ENCODE results near the gene IKBKE. TPM values are rescaled to one million over a fixed set of nuclear protein-coding genes. Genes with fewer than 3 reads are reported as not detected.

IKBKE gene
- total RNA-seq, 4 donors from 2014 or later: 4.7 to 10.5 (median 9.4) TPM

DNA sequence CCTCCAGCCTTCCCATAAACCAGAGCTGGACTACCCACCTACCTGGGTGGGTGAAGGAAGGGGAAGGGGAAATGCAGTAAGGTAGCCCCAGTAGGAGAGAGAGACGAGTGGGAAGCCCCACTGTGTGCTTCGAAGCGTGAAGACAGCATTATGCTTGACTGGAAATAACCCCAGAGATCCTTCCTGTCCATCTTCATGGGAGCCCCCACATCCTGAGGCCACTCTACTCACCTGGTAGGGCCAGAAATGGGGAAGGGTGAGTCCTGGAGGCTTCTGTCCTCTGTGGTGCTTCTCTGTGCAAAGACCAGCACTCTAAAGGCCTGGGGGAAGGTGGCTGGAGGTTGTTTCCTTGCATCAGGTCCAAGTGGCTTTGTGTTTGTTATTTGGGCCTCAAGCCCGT lies 27.1 kb downstream of the IKBKE start:
- H3K4me1 ChIP-seq: peaks cover 20 to 35% of the 10 kb centered on the region in 2 donors
- no peak overlapping the region for H3K4me3 ChIP-seq (replicated peaks in 1 of 3)
- no peak for DNase-seq
- TF ChIP-seq, protein P1, sequence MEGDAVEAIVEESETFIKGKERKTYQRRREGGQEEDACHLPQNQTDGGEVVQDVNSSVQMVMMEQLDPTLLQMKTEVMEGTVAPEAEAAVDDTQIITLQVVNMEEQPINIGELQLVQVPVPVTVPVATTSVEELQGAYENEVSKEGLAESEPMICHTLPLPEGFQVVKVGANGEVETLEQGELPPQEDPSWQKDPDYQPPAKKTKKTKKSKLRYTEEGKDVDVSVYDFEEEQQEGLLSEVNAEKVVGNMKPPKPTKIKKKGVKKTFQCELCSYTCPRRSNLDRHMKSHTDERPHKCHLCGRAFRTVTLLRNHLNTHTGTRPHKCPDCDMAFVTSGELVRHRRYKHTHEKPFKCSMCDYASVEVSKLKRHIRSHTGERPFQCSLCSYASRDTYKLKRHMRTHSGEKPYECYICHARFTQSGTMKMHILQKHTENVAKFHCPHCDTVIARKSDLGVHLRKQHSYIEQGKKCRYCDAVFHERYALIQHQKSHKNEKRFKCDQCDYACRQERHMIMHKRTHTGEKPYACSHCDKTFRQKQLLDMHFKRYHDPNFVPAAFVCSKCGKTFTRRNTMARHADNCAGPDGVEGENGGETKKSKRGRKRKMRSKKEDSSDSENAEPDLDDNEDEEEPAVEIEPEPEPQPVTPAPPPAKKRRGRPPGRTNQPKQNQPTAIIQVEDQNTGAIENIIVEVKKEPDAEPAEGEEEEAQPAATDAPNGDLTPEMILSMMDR (IDR thresholded peaks at IDR 0.05): no peak
- TF ChIP-seq POLR2A (IDR thresholded peaks at IDR 0.05): no peak
- no peak overlapping the region for H3K27ac ChIP-seq
- H3K36me3 ChIP-seq: no peaks in the 10 kb centered on the region
- H3K9me3 ChIP-seq: no peaks in the 10 kb centered on the region
- intact Hi-C loops (cut with DNase I): loop anchor here (10.0 kb wide), 2 partner anchors 47 to 167 kb away; no protein-coding TSS in a partner anchor
- WGBS, 2 donors: 58 to 66% methylated on average over 4 of the region's 4 CpGs
- no peaks in the 10 kb centered on the region for H3K27me3 ChIP-seq

DNA sequence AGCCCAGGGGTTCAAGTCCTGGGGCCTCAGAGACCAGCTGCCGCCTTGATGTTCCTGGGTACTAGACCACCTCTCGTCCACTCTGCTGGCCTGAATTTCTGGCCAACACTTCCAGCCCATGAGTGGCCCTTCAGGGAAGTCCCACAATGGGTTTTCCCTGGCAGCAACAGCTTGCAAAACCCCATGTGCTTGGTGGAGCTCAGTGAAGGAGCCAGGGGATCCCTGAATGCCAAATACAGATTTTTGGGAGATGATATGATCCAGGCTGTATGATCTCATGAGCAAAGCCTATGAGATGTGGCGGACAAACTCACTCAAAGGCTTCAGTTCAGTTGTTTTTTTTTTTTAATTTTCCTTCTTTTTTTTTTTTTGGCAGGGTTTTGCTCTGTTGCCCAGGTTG lies 27.5 kb downstream of the IKBKE start:
- Histone ChIP-seq H3K9me3 (no peaks in the 10 kb centered on the region), H3K27ac (no peak overlapping the region), H3K36me3 (no peaks in the 10 kb centered on the region), H3K27me3 (no peaks in the 10 kb centered on the region), H3K4me1 (peaks cover 20 to 35% of the 10 kb centered on the region in 2 donors), H3K4me3 (replicated peaks in 1 of 3) (no peak overlapping the region)
- TF ChIP-seq, protein P1 (IDR thresholded peaks at IDR 0.05): no peak
- TF ChIP-seq POLR2A (IDR thresholded peaks at IDR 0.05): no peak
- no peak for DNase-seq
- intact Hi-C loops (cut with DNase I): loop anchor here (10.0 kb wide), 2 partner anchors 47 to 167 kb away; no protein-coding TSS in a partner anchor
- 88% methylated on average over 3 of the region's 3 CpGs for WGBS, 2 donors

DNA sequence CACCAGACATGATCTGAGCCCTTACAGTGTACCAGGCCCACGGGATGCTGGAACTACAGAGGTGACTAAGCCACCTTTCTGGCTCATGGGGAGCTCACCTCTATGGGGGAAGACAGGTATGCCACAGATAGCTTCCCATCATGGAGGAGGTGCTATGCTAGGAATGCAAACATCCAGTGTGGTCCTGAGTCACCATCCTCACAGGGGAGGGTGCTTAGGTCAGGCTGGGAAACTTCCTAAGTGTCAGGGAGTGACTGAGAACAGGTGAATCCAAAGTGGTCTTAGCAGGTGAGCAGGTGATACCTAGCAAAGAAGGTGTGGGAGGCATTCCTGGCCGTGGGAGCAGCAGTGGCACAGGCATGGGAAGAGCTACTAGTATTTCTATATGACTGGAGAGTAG lies 28.4 kb downstream of the IKBKE start:
- Histone ChIP-seq H3K4me1 (peaks cover 20 to 43% of the 10 kb centered on the region in 2 donors), H3K27ac (no peak overlapping the region), H3K9me3 (no peaks in the 10 kb centered on the region), H3K27me3 (no peaks in the 10 kb centered on the region), H3K4me3 (replicated peaks in 1 of 3) (no peak overlapping the region), H3K36me3 (no peaks in the 10 kb centered on the region)
- no peak for TF ChIP-seq POLR2A (IDR thresholded peaks at IDR 0.05)
- DNase-seq: no peak
- intact Hi-C loops (cut with DNase I): loop anchor here (10.0 kb wide), 2 partner anchors 46 to 166 kb away; no protein-coding TSS in a partner anchor
- 62 to 81% methylated on average over 1 to 2 of the region's 2 CpGs for WGBS, 2 donors

DNA sequence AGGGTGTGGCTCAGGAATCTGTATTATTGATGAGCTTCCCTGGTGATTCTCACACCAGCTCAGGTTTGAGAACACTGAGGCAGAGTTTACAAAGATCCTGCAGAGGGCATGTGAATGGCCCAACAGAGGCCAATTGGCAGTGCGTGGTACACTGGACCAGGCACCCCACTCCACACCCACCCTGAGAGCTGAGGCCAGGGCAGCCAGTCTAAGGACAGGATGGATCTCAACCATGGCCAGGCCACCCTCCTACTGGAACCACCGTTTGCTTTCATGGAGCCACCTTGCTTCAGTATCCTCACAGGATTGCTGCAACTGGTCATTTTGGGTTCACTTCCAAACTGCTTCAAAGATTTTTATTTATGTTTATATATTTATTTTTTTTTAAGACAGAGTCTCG lies 29.8 kb downstream of the IKBKE start:
- Histone ChIP-seq H3K36me3 (no peaks in the 10 kb centered on the region), H3K27me3 (no peaks in the 10 kb centered on the region), H3K4me1 (peaks cover 20 to 57% of the 10 kb centered on the region in 2 donors), H3K4me3 (replicated peaks in 1 of 3) (no peak overlapping the region), H3K9me3 (no peaks in the 10 kb centered on the region), H3K27ac (peak overlapping the region in 1 of 3 donors; percentile 90)
- 94 to 97% methylated on average over 3 of the region's 3 CpGs for WGBS, 2 donors
- intact Hi-C loops (cut with DNase I): no loop called here
- no peak for TF ChIP-seq POLR2A (IDR thresholded peaks at IDR 0.05)
- TF ChIP-seq, protein P1 (IDR thresholded peaks at IDR 0.05): no peak
- DNase-seq: no peak

DNA sequence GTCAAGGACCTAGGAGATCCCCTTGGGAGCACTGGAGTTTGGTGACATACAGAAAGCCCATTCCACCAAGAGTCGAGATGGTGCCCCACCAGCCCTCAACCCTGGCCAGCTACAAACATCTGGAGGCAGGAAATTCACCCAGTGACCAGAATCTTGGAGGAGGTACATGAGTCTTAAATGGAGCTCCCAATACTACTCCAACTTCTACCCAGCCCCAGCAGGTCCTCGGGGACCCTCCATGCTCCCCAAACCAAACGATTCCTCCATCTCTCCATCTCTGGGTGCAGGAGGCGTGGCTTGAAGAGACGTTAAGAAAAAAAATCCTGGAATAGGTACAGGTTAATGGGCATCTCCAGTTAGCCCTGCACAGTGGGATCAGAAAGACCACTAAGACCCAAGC lies 31.6 kb downstream of the IKBKE start:
- no peaks in the 10 kb centered on the region for H3K36me3 ChIP-seq
- no peak for DNase-seq
- H3K4me1 ChIP-seq: peaks cover 16 to 58% of the 10 kb centered on the region in 2 donors
- no peaks in the 10 kb centered on the region for H3K9me3 ChIP-seq
- 83 to 84% methylated on average over 5 of the region's 5 CpGs for WGBS, 2 donors
- peak overlapping the region; percentile 82 to 93 (median 90) for H3K27ac ChIP-seq
- intact Hi-C loops (cut with DNase I): no loop called here
- H3K27me3 ChIP-seq: no peaks in the 10 kb centered on the region
- no peak overlapping the region for H3K4me3 ChIP-seq (replicated peaks in 1 of 3)
- TF ChIP-seq, protein P1 (IDR thresholded peaks at IDR 0.05): no peak
- TF ChIP-seq POLR2A (IDR thresholded peaks at IDR 0.05): no peak

All from thyroid gland (tissue), 4 donors.